HCT116 (cell line): Measurements from ENCODE around the gene THAP11. TPM values are rescaled to one million over a fixed set of nuclear protein-coding genes. Genes with fewer than 3 reads are reported as not detected.

ENCODE experiments used
- ATAC-seq: fragments of 200-7000 bp; cut with Tn5 transposase; 2 replicates; pipeline ENCODE4 v1.9.1; 2020; ENCODE audit warnings: mild to moderate bottlenecking, moderate library complexity
- BruUV-seq: library from RNA; stranded (reverse); fragments of 400-500 nt; replicated peaks from 2 replicates; lab custom pipeline; 2021; lab: Mats Ljungman, UMichigan
- CTCF ChIA-PET: fragments of 300-600 bp; sonication (Branson Sonifier 250); formaldehyde crosslinking; loops from one replicate; lab custom pipeline; 2021; ENCODE audit warnings: antibody characterized with exemption; lab: Charles Lee
- POLR2A ChIA-PET: fragments of 300-600, 350-600 bp; sonication (Branson Sonifier 250); formaldehyde crosslinking; loops from one replicate; lab custom pipeline; 2021; ENCODE audit warnings: antibody characterized with exemption; lab: Charles Lee
- RAD21 ChIA-PET, 2 experiments: fragments of 300-600 bp; sonication (Branson Sonifier 250); formaldehyde crosslinking; loops; one replicate each; lab custom pipeline; 2023; ENCODE audit warnings: low total read pairs in 2 of 2; ENCODE audit not compliant: uncharacterized antibody in 2 of 2, unreplicated experiment in 2 of 2, low non-redundant PET in 1 of 2; lab: Charles Lee
- DNase-seq: peaks from one replicate; pipeline ENCODE4 v3.0.0-alpha.2; 2010; ENCODE audit warnings: low read depth, low spot score
- H2AFZ ChIP-seq: fragments of 200-600 bp; shearing (Covaris generic), sonication (generic); 2 replicates; pipeline ENCODE4 v1.6.1; 2017; ENCODE audit warnings: low read depth, mixed run types, mixed read lengths, antibody characterized with exemption, low read length; ENCODE audit not compliant: poor library complexity, severe bottlenecking
- H3K27ac ChIP-seq: 2 replicates; pipeline ENCODE4 v1.5.1; 2012; ENCODE audit warnings: low read depth, low read length
- H3K27me3 ChIP-seq: fragments of 200-600 bp; sonication (generic); 2 replicates; pipeline ENCODE4 v1.6.1; 2016; ENCODE audit warnings: mixed run types, low read length, mixed read lengths; ENCODE audit not compliant: insufficient read depth
- H3K36me3 ChIP-seq, 2 experiments: fragments of 200-500 bp in 1 of 2; fragments of 200-600 bp in 1 of 2; sonication (Bioruptor generic) in 1 of 2; sonication (generic) in 1 of 2; 2 replicates each; pipeline versions ENCODE4 v1.5.1 to v1.6.1; 2014 to 2016; ENCODE audit warnings: low read length in 2 of 2, inconsistent platforms in 1 of 2, mixed read lengths in 1 of 2, mixed run types in 1 of 2; ENCODE audit not compliant: insufficient read depth in 2 of 2, control insufficient read depth in 1 of 2
- H3K4me1 ChIP-seq, 2 experiments: fragments of 200-600 bp in 1 of 2; sonication (generic) in 1 of 2; 2 replicates each; pipeline versions ENCODE4 v1.5.1 to v1.6.1; 2012 to 2017; ENCODE audit warnings: low read length in 2 of 2, inconsistent platforms in 1 of 2, mild to moderate bottlenecking in 1 of 2, mixed read lengths in 1 of 2, mixed run types in 1 of 2, moderate library complexity in 1 of 2; ENCODE audit not compliant: insufficient read depth in 2 of 2, control insufficient read depth in 1 of 2
- H3K4me2 ChIP-seq: fragments of 200-600 bp; sonication (generic); 2 replicates; pipeline ENCODE4 v1.6.1; 2017; ENCODE audit warnings: mixed run types, low read length, mixed read lengths
- H3K4me3 ChIP-seq, 2 experiments: fragments of 200-600 bp in 1 of 2; sonication (generic) in 1 of 2; replicated peaks in 1 of 2; 2 replicates each; pipeline ENCODE4 v1.5.1; 2011 to 2016; ENCODE audit warnings: low read length in 2 of 2, control low read depth in 1 of 2, low read depth in 1 of 2, mild to moderate bottlenecking in 1 of 2, mixed read lengths in 1 of 2, mixed run types in 1 of 2
- H3K79me2 ChIP-seq: fragments of 200-600 bp; sonication (generic); 2 replicates; pipeline ENCODE4 v1.6.1; 2017; ENCODE audit warnings: mild to moderate bottlenecking, mixed run types, low read length, moderate library complexity, mixed read lengths; ENCODE audit not compliant: insufficient read depth
- H3K9ac ChIP-seq: fragments of 200-600 bp; sonication (generic); 2 replicates; pipeline ENCODE4 v1.6.1; 2016; ENCODE audit warnings: low read length, mixed read lengths
- H3K9me2 ChIP-seq: fragments of 200-600 bp; sonication (generic), shearing (Covaris generic); 2 replicates; pipeline ENCODE4 v1.6.1; 2017; ENCODE audit warnings: mixed run types, mild to moderate bottlenecking, moderate library complexity; ENCODE audit not compliant: insufficient read depth
- H3K9me3 ChIP-seq, 2 experiments: fragments of 200-500 bp in 1 of 2; fragments of 200-600 bp in 1 of 2; sonication (Bioruptor generic) in 1 of 2; sonication (generic) in 1 of 2; 2 replicates each; pipeline ENCODE4 v1.6.1; 2014 to 2017; ENCODE audit warnings: low read length in 2 of 2, mixed read lengths in 2 of 2, inconsistent platforms in 1 of 2, low read depth in 1 of 2, mild to moderate bottlenecking in 1 of 2, mixed run types in 1 of 2, moderate library complexity in 1 of 2; ENCODE audit not compliant: control insufficient read depth in 1 of 2, insufficient read depth in 1 of 2
- H4K20me1 ChIP-seq: fragments of 200-600 bp; sonication (generic), shearing (Covaris generic); 2 replicates; pipeline ENCODE4 v1.6.1; 2017; ENCODE audit warnings: mixed run types, mild to moderate bottlenecking, moderate library complexity; ENCODE audit not compliant: insufficient read depth
- CBX3 ChIP-seq: IDR thresholded peaks from 2 replicates; pipeline ENCODE4 v1.6.1; 2012; ENCODE audit warnings: low read depth
- CEBPB ChIP-seq: IDR thresholded peaks from 2 replicates; pipeline ENCODE4 v1.6.1; 2012; ENCODE audit warnings: low read depth
- ELF1 ChIP-seq: IDR thresholded peaks from 2 replicates; pipeline ENCODE4 v1.6.1; 2012; ENCODE audit warnings: low read depth, borderline replicate concordance
- EZH2phosphoT487 ChIP-seq: fragments of 200-600 bp; IDR thresholded peaks from 2 replicates; pipeline ENCODE4 v1.6.1; 2018; ENCODE audit warnings: antibody characterized with exemption, borderline replicate concordance
- JUND ChIP-seq: IDR thresholded peaks from 2 replicates; pipeline ENCODE4 v1.6.1; 2012
- RAD21 ChIP-seq: IDR thresholded peaks from 2 replicates; pipeline ENCODE4 v1.6.1; 2012; ENCODE audit warnings: low read depth, mild to moderate bottlenecking
- SIN3A ChIP-seq: IDR thresholded peaks from 2 replicates; pipeline ENCODE4 v1.6.1; 2012; ENCODE audit warnings: low read depth
- SRF ChIP-seq: IDR thresholded peaks from 2 replicates; pipeline ENCODE4 v1.6.1; 2012; ENCODE audit warnings: low read depth
- intact Hi-C: fragments of 100-400 bp; cut with micrococcal nuclease; formaldehyde crosslinking; loops from 2 replicates; pipeline ENCODE4 v1.10.0; 2022
- total RNA-seq: library from RNA; stranded (reverse); gene quantifications from one replicate; pipeline ENCODE4 v1.2.1, GENCODE V29; 2021; ENCODE audit not compliant: unreplicated experiment
- TF ChIP-seq, protein P1 (sequence below): IDR thresholded peaks from 2 replicates; pipeline ENCODE4 v1.6.1; 2012; ENCODE audit warnings: low read depth
- TF ChIP-seq, protein P2 (sequence below): IDR thresholded peaks from 2 replicates; pipeline ENCODE4 v1.6.1; 2012
- TF ChIP-seq, protein P3 (sequence below), 3 experiments: fragments of 200-600 bp in 1 of 3; sonication (generic) in 1 of 3; IDR thresholded peaks in 2 of 3; conservative IDR thresholded peaks in 1 of 3; 2 replicates each; pipeline ENCODE4 v1.5.1; 2012 to 2017; ENCODE audit warnings: low read depth in 2 of 3, low read length in 2 of 3, antibody characterized with exemption in 1 of 3, borderline replicate concordance in 1 of 3, control low read depth in 1 of 3, mild to moderate bottlenecking in 1 of 3, mixed read lengths in 1 of 3, mixed run types in 1 of 3, moderate library complexity in 1 of 3; ENCODE audit not compliant: insufficient read depth in 1 of 3
- TF ChIP-seq, protein P4 (sequence below): IDR thresholded peaks from 2 replicates; pipeline ENCODE4 v1.6.1; 2011; ENCODE audit warnings: mild to moderate bottlenecking, low read length, moderate library complexity; ENCODE audit not compliant: insufficient replicate concordance; ENCODE audit errors: extremely low read depth
- TF ChIP-seq, protein P5 (sequence below): IDR thresholded peaks from 2 replicates; pipeline ENCODE4 v1.6.1; 2012

THAP11 gene
- total RNA-seq, 1 experiment from 2014 or later, result 25.4 TPM

DNA sequence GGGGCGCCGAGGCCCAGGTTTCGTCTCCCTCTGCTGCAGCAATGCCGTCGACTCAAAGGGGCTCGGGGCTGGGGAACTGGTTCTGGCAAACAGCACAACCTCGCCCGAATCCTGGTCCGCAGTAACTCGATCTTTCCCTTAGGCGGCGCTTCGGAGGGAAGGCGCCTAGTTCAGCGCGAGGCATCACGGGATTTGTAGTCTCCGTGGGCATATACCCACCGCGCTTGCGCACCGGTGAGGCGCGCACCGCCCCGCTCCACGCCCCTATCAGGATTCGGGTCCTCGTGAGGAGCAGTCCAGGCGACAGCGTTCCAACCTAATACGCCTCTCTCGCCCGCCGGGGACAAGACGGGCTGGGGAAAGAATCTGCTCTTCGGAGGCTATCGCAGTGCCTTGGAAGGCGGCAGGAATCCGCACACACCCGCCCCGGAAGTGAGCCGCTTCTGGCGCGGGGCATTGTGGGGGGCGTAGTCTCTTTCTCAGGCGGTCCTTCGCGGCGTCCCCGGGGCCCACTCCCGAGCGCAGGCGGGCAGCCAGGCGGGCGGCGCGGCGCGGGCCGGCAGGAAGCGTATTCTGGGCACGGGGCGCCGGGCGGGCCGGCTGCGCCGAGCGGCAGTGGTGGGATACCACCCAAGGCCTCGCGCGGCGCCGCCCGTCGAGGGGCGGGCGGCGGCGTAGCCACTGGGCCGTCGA lies at the start of gene THAP11 (continued):
- TF ChIP-seq, protein P1, sequence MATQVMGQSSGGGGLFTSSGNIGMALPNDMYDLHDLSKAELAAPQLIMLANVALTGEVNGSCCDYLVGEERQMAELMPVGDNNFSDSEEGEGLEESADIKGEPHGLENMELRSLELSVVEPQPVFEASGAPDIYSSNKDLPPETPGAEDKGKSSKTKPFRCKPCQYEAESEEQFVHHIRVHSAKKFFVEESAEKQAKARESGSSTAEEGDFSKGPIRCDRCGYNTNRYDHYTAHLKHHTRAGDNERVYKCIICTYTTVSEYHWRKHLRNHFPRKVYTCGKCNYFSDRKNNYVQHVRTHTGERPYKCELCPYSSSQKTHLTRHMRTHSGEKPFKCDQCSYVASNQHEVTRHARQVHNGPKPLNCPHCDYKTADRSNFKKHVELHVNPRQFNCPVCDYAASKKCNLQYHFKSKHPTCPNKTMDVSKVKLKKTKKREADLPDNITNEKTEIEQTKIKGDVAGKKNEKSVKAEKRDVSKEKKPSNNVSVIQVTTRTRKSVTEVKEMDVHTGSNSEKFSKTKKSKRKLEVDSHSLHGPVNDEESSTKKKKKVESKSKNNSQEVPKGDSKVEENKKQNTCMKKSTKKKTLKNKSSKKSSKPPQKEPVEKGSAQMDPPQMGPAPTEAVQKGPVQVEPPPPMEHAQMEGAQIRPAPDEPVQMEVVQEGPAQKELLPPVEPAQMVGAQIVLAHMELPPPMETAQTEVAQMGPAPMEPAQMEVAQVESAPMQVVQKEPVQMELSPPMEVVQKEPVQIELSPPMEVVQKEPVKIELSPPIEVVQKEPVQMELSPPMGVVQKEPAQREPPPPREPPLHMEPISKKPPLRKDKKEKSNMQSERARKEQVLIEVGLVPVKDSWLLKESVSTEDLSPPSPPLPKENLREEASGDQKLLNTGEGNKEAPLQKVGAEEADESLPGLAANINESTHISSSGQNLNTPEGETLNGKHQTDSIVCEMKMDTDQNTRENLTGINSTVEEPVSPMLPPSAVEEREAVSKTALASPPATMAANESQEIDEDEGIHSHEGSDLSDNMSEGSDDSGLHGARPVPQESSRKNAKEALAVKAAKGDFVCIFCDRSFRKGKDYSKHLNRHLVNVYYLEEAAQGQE, result no peak
- TF ChIP-seq ELF1, result no peak; the same call in 1 of the 2 replicates
- no peak for TF ChIP-seq CBX3
- TF ChIP-seq JUND, result no peak
- no peak for TF ChIP-seq RAD21

DNA sequence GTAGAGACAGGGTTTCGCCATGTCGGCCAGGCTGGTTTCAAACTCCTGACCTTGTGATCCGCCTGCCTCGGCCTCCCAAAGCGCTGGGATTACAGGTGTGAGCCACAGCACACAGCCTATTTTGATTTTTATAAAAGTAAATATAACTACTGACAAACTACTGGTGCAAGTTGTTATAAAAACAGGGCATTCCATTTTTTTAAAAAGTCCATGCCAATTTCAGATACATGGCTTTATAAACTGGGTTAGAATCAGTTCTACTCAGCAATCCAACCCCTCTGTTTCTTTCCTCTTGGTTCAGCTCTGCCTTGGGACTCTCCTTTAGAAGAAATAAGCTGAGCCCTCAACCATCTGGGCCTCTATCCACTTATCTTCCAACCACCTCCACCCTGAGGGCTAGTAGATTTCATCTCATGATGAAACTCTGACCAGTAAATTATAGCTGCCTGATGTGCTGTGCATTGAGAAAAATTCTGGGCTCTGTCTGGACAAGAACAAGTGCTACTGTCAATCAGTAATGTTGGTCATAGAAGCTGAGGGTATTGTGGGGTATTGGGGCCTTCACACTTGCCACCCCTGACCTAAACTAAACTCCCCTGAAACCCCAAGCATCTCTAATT lies 45.9 kb upstream of the THAP11 start:
- ChIA-PET POLR2A (no interaction called here), RAD21 (no interaction called here), CTCF (interaction anchor here (1.1 kb wide), 1 partner anchor 10 kb away, joined by 3 read pairs; the partner anchor contains the start of genes RANBP10 and TSNAXIP1)
- no peaks in the 10 kb centered on the region for H3K9me2 ChIP-seq
- TF ChIP-seq CEBPB, result no peak
- TF ChIP-seq, protein P2, sequence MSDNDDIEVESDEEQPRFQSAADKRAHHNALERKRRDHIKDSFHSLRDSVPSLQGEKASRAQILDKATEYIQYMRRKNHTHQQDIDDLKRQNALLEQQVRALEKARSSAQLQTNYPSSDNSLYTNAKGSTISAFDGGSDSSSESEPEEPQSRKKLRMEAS, result no peak
- TF ChIP-seq, protein P3, sequence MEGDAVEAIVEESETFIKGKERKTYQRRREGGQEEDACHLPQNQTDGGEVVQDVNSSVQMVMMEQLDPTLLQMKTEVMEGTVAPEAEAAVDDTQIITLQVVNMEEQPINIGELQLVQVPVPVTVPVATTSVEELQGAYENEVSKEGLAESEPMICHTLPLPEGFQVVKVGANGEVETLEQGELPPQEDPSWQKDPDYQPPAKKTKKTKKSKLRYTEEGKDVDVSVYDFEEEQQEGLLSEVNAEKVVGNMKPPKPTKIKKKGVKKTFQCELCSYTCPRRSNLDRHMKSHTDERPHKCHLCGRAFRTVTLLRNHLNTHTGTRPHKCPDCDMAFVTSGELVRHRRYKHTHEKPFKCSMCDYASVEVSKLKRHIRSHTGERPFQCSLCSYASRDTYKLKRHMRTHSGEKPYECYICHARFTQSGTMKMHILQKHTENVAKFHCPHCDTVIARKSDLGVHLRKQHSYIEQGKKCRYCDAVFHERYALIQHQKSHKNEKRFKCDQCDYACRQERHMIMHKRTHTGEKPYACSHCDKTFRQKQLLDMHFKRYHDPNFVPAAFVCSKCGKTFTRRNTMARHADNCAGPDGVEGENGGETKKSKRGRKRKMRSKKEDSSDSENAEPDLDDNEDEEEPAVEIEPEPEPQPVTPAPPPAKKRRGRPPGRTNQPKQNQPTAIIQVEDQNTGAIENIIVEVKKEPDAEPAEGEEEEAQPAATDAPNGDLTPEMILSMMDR (IDR thresholded peaks at IDR 0.05 in 2 of 3, conservative IDR thresholded peaks at IDR 0.05 in 1 of 3; ENCODE audit: borderline replicate concordance in 1 of 3, insufficient read depth in 1 of 3, low read depth in 2 of 3, low read length in 2 of 3), result no peak
- no peak for TF ChIP-seq EZH2phosphoT487
- no peak for TF ChIP-seq RAD21
- no peak for TF ChIP-seq SIN3A
- TF ChIP-seq, protein P4, sequence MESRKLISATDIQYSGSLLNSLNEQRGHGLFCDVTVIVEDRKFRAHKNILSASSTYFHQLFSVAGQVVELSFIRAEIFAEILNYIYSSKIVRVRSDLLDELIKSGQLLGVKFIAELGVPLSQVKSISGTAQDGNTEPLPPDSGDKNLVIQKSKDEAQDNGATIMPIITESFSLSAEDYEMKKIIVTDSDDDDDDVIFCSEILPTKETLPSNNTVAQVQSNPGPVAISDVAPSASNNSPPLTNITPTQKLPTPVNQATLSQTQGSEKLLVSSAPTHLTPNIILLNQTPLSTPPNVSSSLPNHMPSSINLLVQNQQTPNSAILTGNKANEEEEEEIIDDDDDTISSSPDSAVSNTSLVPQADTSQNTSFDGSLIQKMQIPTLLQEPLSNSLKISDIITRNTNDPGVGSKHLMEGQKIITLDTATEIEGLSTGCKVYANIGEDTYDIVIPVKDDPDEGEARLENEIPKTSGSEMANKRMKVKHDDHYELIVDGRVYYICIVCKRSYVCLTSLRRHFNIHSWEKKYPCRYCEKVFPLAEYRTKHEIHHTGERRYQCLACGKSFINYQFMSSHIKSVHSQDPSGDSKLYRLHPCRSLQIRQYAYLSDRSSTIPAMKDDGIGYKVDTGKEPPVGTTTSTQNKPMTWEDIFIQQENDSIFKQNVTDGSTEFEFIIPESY, result no peak
- TF ChIP-seq JUND, result no peak
- no peak for TF ChIP-seq SRF
- no peak for TF ChIP-seq ELF1
- TF ChIP-seq, protein P5, sequence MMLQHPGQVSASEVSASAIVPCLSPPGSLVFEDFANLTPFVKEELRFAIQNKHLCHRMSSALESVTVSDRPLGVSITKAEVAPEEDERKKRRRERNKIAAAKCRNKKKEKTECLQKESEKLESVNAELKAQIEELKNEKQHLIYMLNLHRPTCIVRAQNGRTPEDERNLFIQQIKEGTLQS, result no peak
- H3K79me2 ChIP-seq, result peaks cover 13% of the 10 kb centered on the region; the same call in 1 of the 2 replicates
- H3K27ac ChIP-seq, result no peak overlapping the region
- no peak overlapping the region for H3K9ac ChIP-seq
- ATAC-seq, result no peak
- H3K27me3 ChIP-seq, result no peaks in the 10 kb centered on the region
- H2AFZ ChIP-seq, result no peak overlapping the region
- no TSS peak for BruUV-seq
- no peak for DNase-seq
- intact Hi-C loops, result no loop called here
- no peak overlapping the region for H3K4me2 ChIP-seq
- no peak overlapping the region for H3K4me3 ChIP-seq
- no peaks in the 10 kb centered on the region for H4K20me1 ChIP-seq
- peaks cover 0 to 8% of the 10 kb centered on the region in 2 experiments; a peak in 1 of 4 replicates for H3K4me1 ChIP-seq
- no peaks in the 10 kb centered on the region; a peak in 1 of 4 replicates for H3K36me3 ChIP-seq
- H3K9me3 ChIP-seq, result no peaks in the 10 kb centered on the region
